GM19328 (cell line): Measurements from ENCODE around the gene SOBP.

ENCODE experiments used
- ATAC-seq: cut with Tn5 transposase; IDR thresholded peaks from one replicate; pipeline ENCODE4 v1.9.1; 2021; ENCODE audit warnings: mild to moderate bottlenecking, moderate library complexity; ENCODE audit not compliant: unreplicated experiment

The SOBP gene

DNA sequence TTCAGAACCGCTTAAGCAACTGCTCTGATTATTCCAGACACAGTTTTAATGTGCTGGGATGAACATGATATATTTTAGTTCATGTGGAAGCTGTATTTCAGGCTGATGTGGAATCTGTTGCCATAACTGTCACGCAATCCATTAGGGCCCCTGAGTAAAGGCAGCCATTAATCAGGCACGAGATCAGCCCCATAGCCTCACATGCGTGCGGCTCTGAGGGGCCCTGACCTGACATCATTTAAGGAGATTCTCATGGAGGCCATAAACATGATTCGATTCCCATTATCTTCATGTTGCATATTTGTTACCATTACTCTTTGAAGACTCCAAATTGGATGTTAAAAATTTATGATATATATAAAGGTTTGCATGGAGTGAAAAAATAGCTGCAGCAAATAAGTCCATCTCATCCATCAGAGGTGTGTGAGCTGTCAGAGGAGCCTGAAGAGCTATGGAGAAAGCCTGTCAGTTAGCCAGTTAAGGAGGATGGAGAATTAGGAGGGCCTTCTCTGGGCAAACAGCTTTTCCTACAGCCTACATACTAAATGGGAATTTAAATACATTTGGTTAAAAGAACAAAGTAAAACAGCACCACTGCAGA, 89.6 kb downstream of the SOBP start:
- ATAC-seq = no peak

DNA sequence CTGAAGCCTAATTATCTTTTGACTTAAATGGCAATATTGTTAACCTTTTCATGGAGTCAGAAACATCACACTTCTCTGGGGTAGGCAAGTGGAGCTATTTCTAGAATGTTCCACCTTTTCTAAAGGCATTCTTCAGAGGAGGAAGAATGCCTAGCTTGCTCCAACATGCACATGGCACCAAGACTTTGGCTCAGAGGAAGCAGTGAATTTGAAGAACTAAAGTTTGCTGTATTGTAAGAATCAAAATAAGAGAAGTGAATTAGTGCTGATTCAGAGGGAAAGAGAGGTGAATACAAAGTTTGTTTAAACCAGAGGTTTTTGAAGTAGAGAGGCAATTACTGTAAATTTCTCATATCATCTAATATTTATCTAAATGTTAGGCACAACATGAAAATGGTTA, 92.2 kb downstream of the SOBP start:
- no peak for ATAC-seq

- no peak for ATAC-seq
Measured at GRCh38 chr6:107584726-107585125, 94.8 kb downstream of the SOBP start.

DNA sequence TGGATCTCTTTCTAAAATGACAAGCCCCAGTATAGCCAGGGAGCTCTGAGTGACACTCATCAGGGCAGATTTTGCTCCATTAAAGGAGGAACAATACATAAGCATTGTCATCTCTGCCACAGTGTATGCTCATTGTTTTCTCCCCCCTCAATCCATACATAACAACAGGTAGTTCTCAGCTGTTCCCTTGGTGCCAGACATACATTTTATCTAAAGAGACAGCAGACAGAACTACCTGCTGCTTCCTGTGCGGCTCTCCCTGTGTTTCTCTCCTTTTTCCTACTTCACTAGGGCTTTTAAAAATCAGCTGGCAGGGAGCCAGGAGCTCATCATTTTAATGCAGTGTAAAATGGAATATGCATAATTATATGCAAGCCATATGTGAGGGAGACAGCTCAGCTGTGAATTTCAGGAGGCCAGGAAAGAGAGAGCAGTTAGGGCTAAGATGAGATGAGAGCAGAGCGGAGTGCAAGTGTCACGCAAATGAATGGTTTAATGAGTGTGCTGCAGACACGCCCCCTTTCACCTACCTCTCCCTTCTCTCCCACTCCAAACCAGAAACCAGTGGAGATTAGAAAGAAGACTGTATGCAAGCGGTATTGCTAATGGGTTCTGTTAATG, 96.0 kb downstream of the SOBP start:
- ATAC-seq = no peak

DNA sequence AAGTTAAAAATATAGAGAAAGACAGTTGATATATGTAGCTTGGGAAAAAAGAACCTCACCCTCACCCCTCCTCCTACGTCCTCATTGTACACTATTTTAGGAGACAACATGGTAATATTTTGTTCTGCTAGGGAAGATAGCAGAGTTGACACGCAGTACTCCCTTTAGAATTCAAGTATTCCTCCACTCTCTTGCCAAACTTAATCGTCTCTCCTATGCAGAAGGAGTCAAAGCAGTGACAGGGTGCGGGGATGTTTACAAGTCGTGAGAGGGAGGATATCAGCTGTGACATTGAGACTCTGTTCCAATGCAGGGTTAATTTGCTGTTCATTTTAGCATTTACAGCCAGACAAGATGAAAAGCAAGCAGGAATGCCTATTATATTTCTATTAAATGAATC, 97.5 kb downstream of the SOBP start:
- ATAC-seq = no peak

GRCh38 chr6:107589199-107589598, 99.3 kb downstream of the SOBP start:
- no peak for ATAC-seq

GRCh38 chr6:107589934-107590333, 100.0 kb downstream of the SOBP start:
- ATAC-seq = no peak

DNA sequence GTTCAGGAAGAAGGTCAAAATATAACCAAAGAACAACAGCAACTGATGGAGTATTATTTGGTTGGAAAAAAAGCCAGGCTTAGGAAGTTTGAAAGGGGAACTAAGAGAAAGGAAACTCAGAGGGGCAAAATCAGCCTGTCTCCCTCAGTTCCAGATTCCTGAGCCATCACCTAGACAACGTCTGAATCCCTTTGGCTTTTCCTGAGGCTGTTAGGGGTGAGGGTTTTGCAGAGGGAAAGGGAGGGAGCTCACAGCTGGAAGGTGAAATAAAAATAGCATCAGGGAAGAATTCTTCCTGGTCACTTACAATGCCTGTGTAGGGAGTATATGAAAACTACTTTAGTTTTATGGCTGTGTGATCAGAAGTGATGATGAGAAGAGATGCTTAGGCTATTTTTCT, 100.5 kb downstream of the SOBP start:
- no peak for ATAC-seq

- ATAC-seq = no peak
Measured at GRCh38 chr6:107591346-107591745, 101.4 kb downstream of the SOBP start.

GRCh38 chr6:107592806-107593205, 102.9 kb downstream of the SOBP start:
- ATAC-seq = no peak

DNA sequence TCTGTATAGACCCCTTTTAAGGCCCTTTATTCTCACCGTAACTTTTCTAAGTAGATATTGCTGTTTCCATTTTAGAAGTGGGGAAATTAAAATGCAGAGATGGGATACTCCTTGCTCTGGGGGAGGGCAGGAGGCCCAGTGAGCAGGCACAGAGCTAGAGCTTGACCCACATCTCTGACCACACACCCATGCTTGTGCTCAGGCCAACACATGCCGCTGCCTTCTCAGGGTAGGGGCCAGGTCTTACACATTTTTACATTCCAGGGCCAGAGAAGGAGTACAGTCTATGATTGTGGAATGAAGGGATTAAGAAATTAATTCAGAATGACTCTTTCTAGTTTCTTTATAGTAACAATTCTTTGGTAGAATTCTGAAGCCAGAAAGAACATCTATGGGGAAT, 104.8 kb downstream of the SOBP start:
- no peak for ATAC-seq

DNA sequence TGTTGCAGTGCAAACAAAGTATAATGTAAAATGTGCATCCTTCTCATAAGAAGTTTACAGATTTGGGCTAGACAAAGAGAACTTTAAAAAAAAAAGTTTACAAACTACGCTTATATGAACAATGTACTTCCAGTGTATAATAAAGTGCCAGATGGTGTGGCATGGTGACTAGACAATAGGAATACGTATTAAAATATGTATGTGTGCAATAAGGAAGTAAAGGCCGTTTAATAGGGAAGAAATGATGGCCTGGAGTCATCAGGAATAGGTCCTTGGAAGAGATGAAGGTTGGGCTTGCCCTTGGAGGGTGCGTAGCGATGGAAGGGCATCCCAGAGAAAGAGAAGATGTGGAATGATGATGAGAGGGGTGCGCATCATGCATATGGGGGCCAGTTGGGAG, 108.2 kb downstream of the SOBP start:
- ATAC-seq = no peak

DNA sequence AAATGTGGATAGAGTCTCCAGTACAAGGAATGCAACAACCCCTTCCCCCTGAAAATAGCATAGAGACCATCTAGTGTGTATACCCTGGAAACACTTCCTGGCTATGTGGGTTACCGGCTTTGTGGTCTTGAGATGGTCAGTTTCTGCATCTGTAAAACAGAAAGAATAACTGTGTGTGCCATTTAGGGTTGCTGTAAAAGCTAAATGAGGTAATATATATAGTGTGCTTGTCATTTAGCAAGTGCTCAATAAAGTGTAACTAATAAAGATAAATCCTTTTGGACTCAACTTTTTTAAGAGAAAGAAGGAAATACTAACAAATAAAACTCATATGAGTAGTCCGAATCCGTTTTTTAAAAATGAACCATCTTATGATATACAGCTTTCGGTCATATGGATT, 109.1 kb downstream of the SOBP start:
- no peak for ATAC-seq

- ATAC-seq = no peak
Measured at GRCh38 chr6:107600121-107600520, 110.2 kb downstream of the SOBP start.

GRCh38 chr6:107600936-107601335, 111.0 kb downstream of the SOBP start:
- ATAC-seq = no peak

DNA sequence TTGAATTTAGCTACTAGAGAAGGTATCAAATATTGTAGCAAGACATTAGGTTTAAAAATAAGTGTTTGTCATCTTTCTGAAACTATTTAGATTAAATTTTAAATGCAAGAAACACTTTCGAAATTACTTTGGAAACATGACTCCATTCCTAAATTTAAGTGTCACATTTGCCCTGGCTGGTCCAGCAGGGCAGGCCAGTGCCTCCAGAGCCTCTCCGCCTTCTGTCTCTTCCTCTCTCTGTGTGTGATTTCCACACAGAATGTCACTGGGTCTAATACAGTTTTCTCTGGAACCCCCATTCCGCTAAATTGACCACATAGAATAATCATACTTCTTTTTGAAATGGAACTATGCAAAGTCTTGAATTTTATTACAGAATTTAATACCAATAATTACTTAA, 111.5 kb downstream of the SOBP start:
- ATAC-seq = no peak

DNA sequence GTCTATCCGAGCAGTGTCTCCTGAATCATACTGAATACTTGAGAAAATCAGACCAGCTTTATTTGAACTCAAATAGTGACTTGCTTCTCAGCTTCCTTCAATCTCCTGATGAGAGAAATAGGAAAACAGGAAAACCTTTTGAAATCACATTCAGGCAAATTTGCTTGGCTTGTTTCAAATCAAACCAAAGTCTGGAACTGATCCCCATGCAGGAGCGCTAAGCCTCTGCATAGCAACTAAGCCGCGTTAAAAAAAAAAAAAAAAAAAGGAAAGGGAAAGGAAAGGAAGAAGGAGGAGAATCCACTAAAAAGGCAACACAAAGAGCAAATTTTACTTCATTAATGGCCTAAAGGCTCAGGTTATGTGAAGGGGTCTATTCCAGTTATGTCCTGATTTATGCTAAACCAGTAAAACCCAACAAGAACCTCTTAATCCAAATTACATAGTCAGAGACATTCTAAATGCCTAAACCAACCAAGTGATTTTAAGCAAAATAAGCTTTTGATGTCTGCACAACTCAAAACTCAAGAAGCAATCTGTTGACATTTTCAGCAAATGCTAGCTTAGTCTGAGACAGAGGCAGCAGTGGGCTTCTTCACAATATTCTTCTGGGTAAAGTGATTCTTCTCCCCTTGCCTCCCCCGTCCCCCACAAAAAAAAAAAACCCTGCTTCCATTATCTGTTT, 112.5 kb downstream of the SOBP start:
- ATAC-seq = no peak

GRCh38 chr6:107603006-107603370, 113.1 kb downstream of the SOBP start:
- ATAC-seq = no peak

- no peak for ATAC-seq
Measured at GRCh38 chr6:107604549-107604948, 114.6 kb downstream of the SOBP start.

- ATAC-seq = no peak
Measured at GRCh38 chr6:107606407-107606806, 116.5 kb downstream of the SOBP start.

DNA sequence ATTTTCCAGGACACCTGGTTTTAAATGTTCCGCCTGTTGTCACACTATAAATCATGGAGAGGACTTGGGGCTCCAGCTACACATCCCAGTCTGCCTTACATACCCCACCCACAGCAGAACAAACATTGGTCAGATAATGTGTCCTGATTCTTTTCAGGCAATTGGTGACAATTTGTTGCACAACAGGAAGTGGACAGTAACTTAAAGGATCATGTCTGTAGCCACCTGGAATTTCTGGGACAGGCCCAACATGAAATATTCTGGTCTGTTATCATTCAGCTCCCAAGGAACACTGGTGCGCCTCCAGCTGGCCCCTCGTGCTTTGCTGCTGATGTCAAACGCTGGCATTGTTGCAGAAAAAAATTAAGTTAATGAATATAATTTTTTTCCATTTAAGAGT, 117.2 kb downstream of the SOBP start:
- no peak for ATAC-seq

- no peak for ATAC-seq
Measured at GRCh38 chr6:107611094-107611810, 121.3 kb downstream of the SOBP start.
